Mesothelial cell of epicardium (in vitro differentiated cells): Measurements from ENCODE around the gene DCTN1. TPM values are rescaled to one million over a fixed set of nuclear protein-coding genes. Genes with fewer than 3 reads are reported as not detected.

ENCODE experiments used
- DNase-seq, 2 experiments: peaks; one replicate each; pipeline ENCODE4 v3.0.0; 2021; ENCODE audit warnings: low spot score in 2 of 2; ENCODE audit not compliant: unreplicated experiment in 2 of 2
- H3K27ac Mint-ChIP-seq: 2 replicates; pipeline ENCODE4 v1.8.0; 2021; ENCODE audit warnings: mixed read lengths
- H3K27me3 Mint-ChIP-seq: 2 replicates; pipeline ENCODE4 v1.8.0; 2021; ENCODE audit warnings: low read depth, mixed read lengths
- H3K36me3 Mint-ChIP-seq: 2 replicates; pipeline ENCODE4 v1.8.0; 2021; ENCODE audit warnings: mixed read lengths
- H3K4me1 Mint-ChIP-seq: 2 replicates; pipeline ENCODE4 v1.8.0; 2021; ENCODE audit warnings: mixed read lengths
- H3K4me3 Mint-ChIP-seq: 2 replicates; pipeline ENCODE4 v1.8.0; 2021; ENCODE audit warnings: mild to moderate bottlenecking, moderate library complexity, mixed read lengths
- H3K9me3 Mint-ChIP-seq: 2 replicates; pipeline ENCODE4 v1.8.0; 2021; ENCODE audit warnings: mixed read lengths
- CTCF ChIP-seq: fragments of 200-600 bp; sonication (generic); IDR thresholded peaks from one replicate; pipeline ENCODE4 v1.5.0; 2021; ENCODE audit warnings: antibody characterized with exemption; ENCODE audit not compliant: unreplicated experiment
- total RNA-seq: library from RNA; stranded (reverse); gene quantifications from 3 replicates; pipeline ENCODE4 v1.2.1, GENCODE V29; 2021

DCTN1 gene
- total RNA-seq, 1 donor from 2014 or later, result 136 TPM

GRCh38 chr2:74373985-74374384 lies 6.1 kb downstream of the DCTN1 start:
- no peak for TF ChIP-seq CTCF
- H3K27me3 Mint-ChIP-seq, result no peaks in the 10 kb centered on the region
- peak overlapping the region; percentile 69 for H3K4me3 Mint-ChIP-seq
- peaks cover 16% of the 10 kb centered on the region for H3K36me3 Mint-ChIP-seq
- peaks cover 15% of the 10 kb centered on the region for H3K4me1 Mint-ChIP-seq
- peak overlapping the region; percentile 40 for H3K27ac Mint-ChIP-seq
- no peak for DNase-seq
- H3K9me3 Mint-ChIP-seq, result no peaks in the 10 kb centered on the region

- H3K27me3 Mint-ChIP-seq, result no peaks in the 10 kb centered on the region
- TF ChIP-seq CTCF, result no peak
- peaks cover 15% of the 10 kb centered on the region for H3K4me1 Mint-ChIP-seq
- H3K4me3 Mint-ChIP-seq, result no peak overlapping the region
- H3K9me3 Mint-ChIP-seq, result no peaks in the 10 kb centered on the region
- peaks cover 21% of the 10 kb centered on the region for H3K36me3 Mint-ChIP-seq
- H3K27ac Mint-ChIP-seq, result no peak overlapping the region
- DNase-seq, result no peak
Measured at GRCh38 chr2:74373221-74373676, 6.9 kb downstream of the DCTN1 start.

- peaks cover 15% of the 10 kb centered on the region for H3K4me1 Mint-ChIP-seq
- H3K9me3 Mint-ChIP-seq, result no peaks in the 10 kb centered on the region
- no peak overlapping the region for H3K4me3 Mint-ChIP-seq
- H3K36me3 Mint-ChIP-seq, result peaks cover 23% of the 10 kb centered on the region
- H3K27me3 Mint-ChIP-seq, result no peaks in the 10 kb centered on the region
- H3K27ac Mint-ChIP-seq, result no peak overlapping the region
- TF ChIP-seq CTCF, result no peak
- DNase-seq, result no peak
Measured at GRCh38 chr2:74372674-74373073, 7.4 kb downstream of the DCTN1 start.

- Mint-ChIP-seq H3K9me3 (no peaks in the 10 kb centered on the region), H3K4me3 (no peak overlapping the region), H3K27me3 (no peaks in the 10 kb centered on the region), H3K27ac (no peak overlapping the region), H3K4me1 (peaks cover 15% of the 10 kb centered on the region), H3K36me3 (peaks cover 27% of the 10 kb centered on the region)
- no peak for TF ChIP-seq CTCF
- DNase-seq, result no peak
Measured at GRCh38 chr2:74371421-74371820, 8.7 kb downstream of the DCTN1 start.

GRCh38 chr2:74369976-74370375 lies 10.1 kb downstream of the DCTN1 start:
- no peak for TF ChIP-seq CTCF
- H3K27ac Mint-ChIP-seq, result no peak overlapping the region
- no peaks in the 10 kb centered on the region for H3K27me3 Mint-ChIP-seq
- H3K4me3 Mint-ChIP-seq, result no peak overlapping the region
- DNase-seq, result no peak
- peaks cover 12% of the 10 kb centered on the region for H3K4me1 Mint-ChIP-seq
- peaks cover 39% of the 10 kb centered on the region for H3K36me3 Mint-ChIP-seq
- H3K9me3 Mint-ChIP-seq, result no peaks in the 10 kb centered on the region

- Mint-ChIP-seq H3K9me3 (no peaks in the 10 kb centered on the region), H3K27me3 (no peaks in the 10 kb centered on the region), H3K27ac (no peak overlapping the region), H3K4me1 (no peaks in the 10 kb centered on the region), H3K36me3 (peaks cover 44% of the 10 kb centered on the region), H3K4me3 (no peak overlapping the region)
- no peak for TF ChIP-seq CTCF
- DNase-seq, result no peak
Measured at GRCh38 chr2:74368499-74368898, 11.6 kb downstream of the DCTN1 start.
